Endodermal cell (in vitro differentiated cells): ENCODE measurements around the gene CBX8. TPM values are rescaled to one million over a fixed set of nuclear protein-coding genes. Genes with fewer than 3 reads are reported as not detected.

Experiments
- DNase-seq: peaks from one replicate; pipeline ENCODE4 v3.0.0-alpha.2; 2017
- H3K27ac ChIP-seq: 2 replicates; pipeline ENCODE4 v1.5.1; 2013; ENCODE audit warnings: mild to moderate bottlenecking, low read depth, low read length, moderate library complexity
- H3K27me3 ChIP-seq: 2 replicates; pipeline ENCODE4 v1.6.1; 2013; ENCODE audit warnings: mild to moderate bottlenecking, low read length, moderate library complexity; ENCODE audit not compliant: insufficient read depth, control insufficient read depth, poor library complexity, severe bottlenecking
- H3K36me3 ChIP-seq: 2 replicates; pipeline ENCODE4 v1.7.0; 2013; ENCODE audit warnings: mild to moderate bottlenecking, low read length, moderate library complexity; ENCODE audit not compliant: control insufficient read depth, insufficient read depth
- H3K4me1 ChIP-seq: one replicate; pipeline ENCODE4 v1.7.0; 2013; ENCODE audit warnings: low read length; ENCODE audit not compliant: control insufficient read depth, insufficient read depth
- H3K4me3 ChIP-seq: 2 replicates; pipeline ENCODE4 v1.5.1; 2013; ENCODE audit warnings: mild to moderate bottlenecking, low read length, moderate library complexity
- H3K9ac ChIP-seq: 2 replicates; pipeline ENCODE4 v1.6.1; 2013; ENCODE audit warnings: mild to moderate bottlenecking, low read length, moderate library complexity; ENCODE audit not compliant: poor library complexity, severe bottlenecking; ENCODE audit errors: extremely low read depth
- H3K9me3 ChIP-seq: 2 replicates; pipeline ENCODE4 v1.6.1; 2013; ENCODE audit warnings: mild to moderate bottlenecking, low read length, moderate library complexity; ENCODE audit not compliant: control insufficient read depth
- H3K27ac Mint-ChIP-seq: 2 replicates; pipeline ENCODE4 v1.8.0; 2020; ENCODE audit warnings: mixed read lengths
- H3K27me3 Mint-ChIP-seq: 2 replicates; pipeline ENCODE4 v1.8.0; 2021; ENCODE audit warnings: mild to moderate bottlenecking, mixed read lengths; ENCODE audit not compliant: insufficient read depth
- H3K36me3 Mint-ChIP-seq: 2 replicates; pipeline ENCODE4 v1.8.0; 2020; ENCODE audit warnings: low read depth, mixed read lengths
- H3K4me1 Mint-ChIP-seq: 2 replicates; pipeline ENCODE4 v1.8.0; 2020; ENCODE audit warnings: mixed read lengths
- H3K4me3 Mint-ChIP-seq: 2 replicates; pipeline ENCODE4 v1.8.0; 2020; ENCODE audit warnings: mild to moderate bottlenecking, moderate library complexity, mixed read lengths
- H3K9me3 Mint-ChIP-seq: 2 replicates; pipeline ENCODE4 v1.8.0; 2020; ENCODE audit warnings: mild to moderate bottlenecking, mixed read lengths
- WGBS, 2 experiments: methylation state at CpG; one replicate each; pipeline versions ENCODE4 v1.1.5 to v1.1.7; 2013; ENCODE audit warnings: missing lambda C conversion rate in 2 of 2, mixed read lengths in 1 of 2; ENCODE audit not compliant: insufficient coverage in 1 of 2, insufficient read length in 1 of 2; 5-methylcytosine and 5-hydroxymethylcytosine counted together
- total RNA-seq, 2 donors: library from RNA; stranded (reverse); fragmentation: NEBNext Ultra II Directional in 1 of 2; extraction: Animal tissue kit (Norgen Biotek cat#: 25700) in 1 of 2; gene quantifications; 2 replicates in 1 of 2; 3 replicates in 1 of 2; pipeline ENCODE4 v1.2.1, GENCODE V29; 2021
- TF ChIP-seq, protein P1 (sequence below): fragments of 200-600 bp; sonication (generic); conservative IDR thresholded peaks from 2 replicates; pipeline ENCODE4 v1.5.0; 2021; ENCODE audit warnings: antibody characterized with exemption, mild to moderate bottlenecking

The CBX8 gene
- total RNA-seq, 2 donors from 2014 or later = 5.4 to 5.6 TPM

DNA sequence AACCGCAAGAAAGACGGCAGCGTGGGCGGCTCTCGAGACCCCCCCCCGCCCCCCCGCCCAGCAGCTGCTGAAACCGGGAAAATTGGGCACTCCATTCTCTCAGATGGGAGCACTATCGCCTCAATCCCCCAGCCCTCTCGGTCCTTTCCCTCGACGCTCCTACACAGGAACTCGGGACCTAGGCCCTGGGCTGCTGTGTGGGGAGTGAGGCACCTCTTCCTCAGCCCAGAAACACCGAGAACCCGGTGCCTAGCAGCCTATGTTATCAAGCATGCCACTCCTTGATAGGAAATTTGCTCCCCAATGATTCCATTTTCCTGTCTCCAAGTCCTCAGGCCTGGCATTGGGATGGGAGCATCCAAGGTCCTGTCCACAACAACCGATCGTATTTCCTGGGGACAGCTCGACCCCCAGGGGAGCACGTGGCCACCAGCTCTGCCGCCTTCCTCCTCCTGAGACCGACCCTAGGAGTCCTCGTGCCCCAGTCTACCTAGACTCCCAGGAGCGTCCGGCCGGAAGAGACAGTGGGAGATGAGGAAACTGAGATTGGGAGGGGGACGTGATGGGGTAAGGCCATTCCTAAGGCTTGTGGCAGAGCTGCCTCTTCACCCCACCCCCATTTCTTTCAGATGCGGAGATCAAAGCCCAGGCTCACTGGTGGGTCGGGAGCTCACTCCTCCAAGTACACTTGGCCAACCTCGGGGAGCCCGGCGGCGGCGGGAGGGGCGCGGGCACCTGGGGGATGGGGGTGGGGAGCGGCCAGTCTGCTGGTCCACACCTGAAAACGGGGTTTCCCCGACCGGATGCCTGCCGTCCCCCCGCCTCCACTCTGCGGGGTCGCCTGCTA, 17.5 kb upstream of the CBX8 start:
- Histone ChIP-seq H3K9me3 (no peaks in the 10 kb centered on the region), H3K27ac (no peak overlapping the region), H3K4me3 (no peak overlapping the region), H3K9ac (no peak overlapping the region), H3K4me1 (peaks cover 3% of the 10 kb centered on the region), H3K36me3 (no peaks in the 10 kb centered on the region), H3K27me3 (peaks cover 88% of the 10 kb centered on the region)
- Mint-ChIP-seq H3K4me1 (peaks cover 14% of the 10 kb centered on the region), H3K27me3 (peaks cover 90% of the 10 kb centered on the region), H3K9me3 (peaks cover 5% of the 10 kb centered on the region), H3K36me3 (no peaks in the 10 kb centered on the region), H3K4me3 (peak overlapping the region; percentile 40), H3K27ac (no peak overlapping the region)
- DNase-seq = peak; percentile 83
- TF ChIP-seq, protein P1, sequence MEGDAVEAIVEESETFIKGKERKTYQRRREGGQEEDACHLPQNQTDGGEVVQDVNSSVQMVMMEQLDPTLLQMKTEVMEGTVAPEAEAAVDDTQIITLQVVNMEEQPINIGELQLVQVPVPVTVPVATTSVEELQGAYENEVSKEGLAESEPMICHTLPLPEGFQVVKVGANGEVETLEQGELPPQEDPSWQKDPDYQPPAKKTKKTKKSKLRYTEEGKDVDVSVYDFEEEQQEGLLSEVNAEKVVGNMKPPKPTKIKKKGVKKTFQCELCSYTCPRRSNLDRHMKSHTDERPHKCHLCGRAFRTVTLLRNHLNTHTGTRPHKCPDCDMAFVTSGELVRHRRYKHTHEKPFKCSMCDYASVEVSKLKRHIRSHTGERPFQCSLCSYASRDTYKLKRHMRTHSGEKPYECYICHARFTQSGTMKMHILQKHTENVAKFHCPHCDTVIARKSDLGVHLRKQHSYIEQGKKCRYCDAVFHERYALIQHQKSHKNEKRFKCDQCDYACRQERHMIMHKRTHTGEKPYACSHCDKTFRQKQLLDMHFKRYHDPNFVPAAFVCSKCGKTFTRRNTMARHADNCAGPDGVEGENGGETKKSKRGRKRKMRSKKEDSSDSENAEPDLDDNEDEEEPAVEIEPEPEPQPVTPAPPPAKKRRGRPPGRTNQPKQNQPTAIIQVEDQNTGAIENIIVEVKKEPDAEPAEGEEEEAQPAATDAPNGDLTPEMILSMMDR = no peak
- 6 to 8% methylated on average over 9 to 40 of the region's 43 CpGs for WGBS, 2 experiments

DNA sequence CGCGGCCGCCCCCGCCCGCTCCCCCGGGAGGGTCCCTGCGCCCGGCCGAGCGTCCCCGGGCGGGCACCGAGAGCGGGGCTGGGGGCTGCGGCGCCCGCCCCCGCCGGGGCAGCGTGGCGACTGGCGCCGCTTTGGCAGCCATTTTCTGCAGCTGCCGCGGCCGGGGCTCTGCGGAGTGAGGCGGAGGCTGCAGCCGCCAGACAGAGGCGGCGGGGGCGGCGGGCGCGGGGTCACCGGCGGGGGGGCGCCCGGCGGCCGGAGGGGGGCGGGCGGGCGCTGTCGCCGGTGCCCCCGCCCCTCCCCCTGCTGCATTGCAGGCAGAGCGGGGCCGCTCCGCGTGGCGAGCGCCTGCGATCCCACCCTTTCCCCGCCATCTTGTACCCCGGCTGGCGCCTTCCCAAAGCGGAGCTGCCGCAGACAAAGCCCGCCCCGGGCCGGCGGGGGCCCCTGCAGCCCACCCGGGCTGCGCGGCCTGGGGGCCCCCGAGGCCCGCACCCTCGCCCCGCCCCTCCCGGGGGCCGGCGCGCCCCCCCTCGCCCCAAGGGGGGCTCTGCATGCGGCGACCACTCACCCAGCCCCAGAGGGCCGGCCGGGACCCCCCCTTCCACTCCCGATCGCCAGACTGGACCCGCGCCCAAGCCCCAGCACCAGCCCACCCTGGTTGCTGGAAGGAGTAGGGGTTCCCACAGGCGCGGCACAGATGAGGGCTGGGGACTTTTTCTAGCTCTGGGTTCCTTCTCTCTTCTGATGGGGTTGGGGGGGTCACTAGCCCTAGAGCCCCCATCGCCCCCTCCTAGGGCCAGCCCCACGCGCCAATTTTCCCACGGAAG, 16.6 kb upstream of the CBX8 start:
- WGBS, 2 experiments = 0 to 1% methylated on average over 9 to 89 of the region's 89 CpGs
- Mint-ChIP-seq H3K4me3 (peak overlapping the region; percentile 46), H3K27me3 (peaks cover 90% of the 10 kb centered on the region), H3K27ac (no peak overlapping the region), H3K4me1 (peaks cover 17% of the 10 kb centered on the region), H3K36me3 (no peaks in the 10 kb centered on the region), H3K9me3 (peaks cover 5% of the 10 kb centered on the region)
- Histone ChIP-seq H3K27me3 (peaks cover 88% of the 10 kb centered on the region), H3K4me1 (peaks cover 3% of the 10 kb centered on the region), H3K9me3 (no peaks in the 10 kb centered on the region), H3K36me3 (no peaks in the 10 kb centered on the region), H3K27ac (no peak overlapping the region), H3K4me3 (no peak overlapping the region), H3K9ac (no peak overlapping the region)
- TF ChIP-seq, protein P1 = no peak
- peak; percentile 80 for DNase-seq

DNA sequence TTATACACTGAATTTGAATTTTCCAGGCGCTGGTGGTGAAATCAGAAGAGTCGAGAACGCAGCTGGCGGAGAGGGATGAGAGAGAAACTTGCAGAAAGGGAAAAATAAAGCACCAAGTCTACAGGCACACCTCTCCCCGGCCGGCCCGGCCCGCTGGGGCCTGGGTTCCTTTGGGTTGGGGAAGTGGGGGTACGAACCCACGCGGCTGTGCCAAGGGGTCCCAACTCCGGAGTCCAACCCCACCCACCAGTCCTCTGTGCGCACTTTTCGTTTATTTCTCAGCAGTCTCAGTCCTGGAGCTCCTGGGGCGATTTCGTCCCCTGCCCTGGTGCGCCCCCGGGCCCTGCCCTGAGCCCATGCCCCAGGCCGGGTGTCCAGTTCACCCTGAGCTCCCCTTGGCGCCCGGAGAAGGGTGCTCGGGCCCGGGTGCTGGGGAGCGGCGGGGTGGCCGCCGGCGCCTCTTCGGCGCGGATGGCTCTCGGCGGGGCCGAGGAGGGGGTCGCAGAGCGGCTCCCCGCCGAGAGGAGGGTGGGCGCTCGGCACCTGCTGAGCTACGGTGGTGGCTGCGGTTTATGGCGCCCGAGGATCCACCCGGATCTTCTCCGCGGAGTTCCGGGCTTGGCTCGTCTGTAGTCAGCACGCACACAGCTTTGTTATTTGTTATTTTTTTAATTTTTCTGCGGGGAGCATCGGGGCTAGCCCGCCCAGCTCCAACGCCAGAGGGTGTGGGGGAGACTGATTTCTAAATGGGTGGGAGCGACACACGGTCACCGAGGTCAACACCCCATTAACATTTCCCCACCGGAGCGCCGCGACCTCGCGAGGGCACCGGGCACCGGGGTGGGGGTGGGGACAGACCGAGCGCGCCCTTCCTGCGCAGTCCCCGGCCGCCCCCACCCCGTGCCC, 15.7 kb upstream of the CBX8 start:
- H3K27me3 ChIP-seq = peaks cover 88% of the 10 kb centered on the region
- peak overlapping the region; percentile 45 for H3K4me3 ChIP-seq
- no peak overlapping the region for H3K9ac ChIP-seq
- Mint-ChIP-seq H3K27me3 (peaks cover 90% of the 10 kb centered on the region), H3K4me3 (peak overlapping the region; percentile 46), H3K36me3 (no peaks in the 10 kb centered on the region), H3K9me3 (peaks cover 5% of the 10 kb centered on the region), H3K4me1 (peaks cover 17% of the 10 kb centered on the region), H3K27ac (no peak overlapping the region)
- H3K36me3 ChIP-seq = no peaks in the 10 kb centered on the region
- 4 to 7% methylated on average over 34 to 71 of the region's 72 CpGs for WGBS, 2 experiments
- H3K27ac ChIP-seq = no peak overlapping the region
- H3K4me1 ChIP-seq = peaks cover 3% of the 10 kb centered on the region
- no peaks in the 10 kb centered on the region for H3K9me3 ChIP-seq
- TF ChIP-seq, protein P1 = peak; percentile 16
- peak; percentile 68 for DNase-seq
